CD14-positive monocyte (primary cell): Measurements from ENCODE around the gene FAM171A1. TPM values are rescaled to one million over a fixed set of nuclear protein-coding genes. Genes with fewer than 3 reads are reported as not detected.

ENCODE experiments used
- DNase-seq, 3 donors: peaks; one replicate each; pipeline ENCODE4 v3.0.0-alpha.2; 2011 to 2022
- H2AFZ ChIP-seq: 2 replicates; pipeline ENCODE4 v1.6.0; 2012; ENCODE audit warnings: mild to moderate bottlenecking, low read depth, low read length, inconsistent platforms; ENCODE audit not compliant: insufficient read depth, poor library complexity, severe bottlenecking
- H3K27ac ChIP-seq, 2 donors: 1 replicate in 1 of 2; 2 replicates in 1 of 2; pipeline ENCODE4 v1.5.1; 2012 to 2013; ENCODE audit warnings: low read length in 2 of 2, control low read depth in 1 of 2, inconsistent platforms in 1 of 2, low read depth in 1 of 2, mild to moderate bottlenecking in 1 of 2
- H3K27me3 ChIP-seq, 2 donors: one replicate each; pipeline versions ENCODE4 v1.6.0 to v1.6.1; 2011 to 2013; ENCODE audit warnings: low read length in 2 of 2; ENCODE audit not compliant: control insufficient read depth in 2 of 2, insufficient read depth in 2 of 2
- H3K36me3 ChIP-seq, 2 donors: replicated peaks in 1 of 2; 1 replicate in 1 of 2; 2 replicates in 1 of 2; pipeline versions ENCODE4 v1.5.1 to v1.6.1; 2012 to 2013; ENCODE audit warnings: low read length in 2 of 2, control low read depth in 1 of 2, inconsistent platforms in 1 of 2, mild to moderate bottlenecking in 1 of 2; ENCODE audit not compliant: insufficient read depth in 2 of 2, control insufficient read depth in 1 of 2
- H3K4me1 ChIP-seq, 2 donors: 1 replicate in 1 of 2; 2 replicates in 1 of 2; pipeline versions ENCODE4 v1.5.1 to v1.6.1; 2012 to 2013; ENCODE audit warnings: low read length in 2 of 2, control low read depth in 1 of 2, inconsistent platforms in 1 of 2, mild to moderate bottlenecking in 1 of 2, moderate library complexity in 1 of 2; ENCODE audit not compliant: insufficient read depth in 2 of 2, control insufficient read depth in 1 of 2
- H3K4me2 ChIP-seq: replicated peaks from 2 replicates; pipeline ENCODE3; 2012; ENCODE audit warnings: low read length, moderate library complexity, mild to moderate bottlenecking; ENCODE audit not compliant: poor library complexity, severe bottlenecking; ENCODE audit errors: extremely low read depth
- H3K4me3 ChIP-seq, 3 experiments: fragments of 200-600 bp in 1 of 3; sonication (generic) in 1 of 3; replicated peaks in 1 of 3; 1 replicate in 2 of 3; 2 replicates in 1 of 3; pipeline ENCODE4 v1.5.1; 2011 to 2013; ENCODE audit warnings: low read length in 3 of 3, mild to moderate bottlenecking in 3 of 3, control low read depth in 2 of 3, low read depth in 2 of 3, inconsistent platforms in 1 of 3, moderate library complexity in 1 of 3
- H3K79me2 ChIP-seq: 2 replicates; pipeline ENCODE4 v1.6.0; 2012; ENCODE audit warnings: mild to moderate bottlenecking, control low read depth, inconsistent platforms, low read length, moderate library complexity; ENCODE audit not compliant: insufficient read depth
- H3K9ac ChIP-seq: 2 replicates; pipeline ENCODE4 v1.6.0; 2017; ENCODE audit warnings: low read length, mild to moderate bottlenecking; ENCODE audit not compliant: insufficient read depth, poor library complexity, severe bottlenecking
- H3K9me3 ChIP-seq, 2 donors: replicated peaks in 1 of 2; 1 replicate in 1 of 2; 2 replicates in 1 of 2; pipeline versions ENCODE4 v1.5.1 to v1.6.1; 2012 to 2013; ENCODE audit warnings: low read length in 2 of 2, control low read depth in 1 of 2; ENCODE audit not compliant: control insufficient read depth in 1 of 2, insufficient read depth in 1 of 2
- H4K20me1 ChIP-seq: 2 replicates; pipeline ENCODE4 v1.6.0; 2012; ENCODE audit warnings: mild to moderate bottlenecking, low read length, control low read depth, moderate library complexity; ENCODE audit not compliant: insufficient read depth
- H3K27ac Mint-ChIP-seq, 7 donors: one replicate each; pipeline ENCODE4 v1.8.0; 2020; ENCODE audit warnings: mild to moderate bottlenecking in 7 of 7, mixed read lengths in 7 of 7, moderate library complexity in 6 of 7, inconsistent platforms in 2 of 7
- H3K27me3 Mint-ChIP-seq, 3 donors: one replicate each; pipeline ENCODE4 v1.8.0; 2021 to 2022; ENCODE audit warnings: low read depth in 3 of 3, mild to moderate bottlenecking in 3 of 3, mixed read lengths in 3 of 3, moderate library complexity in 3 of 3, inconsistent platforms in 1 of 3
- H3K36me3 Mint-ChIP-seq, 2 donors: one replicate each; pipeline ENCODE4 v1.8.0; 2020; ENCODE audit warnings: mixed read lengths in 2 of 2, inconsistent platforms in 1 of 2, mild to moderate bottlenecking in 1 of 2
- H3K4me1 Mint-ChIP-seq: one replicate; pipeline ENCODE4 v1.8.0; 2020; ENCODE audit warnings: mild to moderate bottlenecking, mixed read lengths
- H3K4me3 Mint-ChIP-seq, 2 donors: one replicate each; pipeline ENCODE4 v1.8.0; 2020; ENCODE audit warnings: mild to moderate bottlenecking in 2 of 2, mixed read lengths in 2 of 2, moderate library complexity in 1 of 2
- H3K9me3 Mint-ChIP-seq, 7 donors: one replicate each; pipeline ENCODE4 v1.8.0; 2020 to 2022; ENCODE audit warnings: mixed read lengths in 7 of 7, mild to moderate bottlenecking in 6 of 7, moderate library complexity in 6 of 7, inconsistent platforms in 2 of 7
- CTCF ChIP-seq: fragments of 200-600 bp; IDR thresholded peaks from one replicate; pipeline ENCODE4 v1.8.0; 2022; ENCODE audit warnings: antibody characterized with exemption, mild to moderate bottlenecking
- WGBS: methylation state at CpG from one replicate; pipeline ENCODE4 v1.1.5; 2013; ENCODE audit warnings: missing lambda C conversion rate; ENCODE audit not compliant: insufficient coverage; 5-methylcytosine and 5-hydroxymethylcytosine counted together
- intact Hi-C, 2 donors: fragments of 100-400 bp; cut with micrococcal nuclease; formaldehyde crosslinking; loops; one replicate each; pipeline versions ENCODE4 v1.15.0 to v1.15.1; 2023
- polyA plus RNA-seq, 3 donors: library from polyadenylated mRNA; depleted of rRNA in 1 of 3; unstranded in 2 of 3; stranded (reverse) in 1 of 3; fragments of 300-500 nt in 2 of 3; fragments of >200 nt in 1 of 3; fragmentation: Illumina TruSeq in 2 of 3; gene quantifications; 1 replicate in 2 of 3; 2 replicates in 1 of 3; pipeline ENCODE4 v1.2.3, GENCODE V29; 2012 to 2021

FAM171A1 gene
- polyA plus RNA-seq, 3 donors: not detected

- no peak overlapping the region for H3K4me2 ChIP-seq
- Mint-ChIP-seq H3K27me3 (peaks cover 4 to 8% (median 4%) of the 10 kb centered on the region in 3 donors), H3K36me3 (no peaks in the 10 kb centered on the region), H3K4me3 (no peak overlapping the region), H3K27ac (no peak overlapping the region), H3K9me3 (peaks cover 0 to 2% (median 0%) of the 10 kb centered on the region in 7 donors), H3K4me1 (no peaks in the 10 kb centered on the region)
- no peak overlapping the region for H2AFZ ChIP-seq
- H3K4me3 ChIP-seq: no peak overlapping the region
- H4K20me1 ChIP-seq: no peaks in the 10 kb centered on the region
- H3K9ac ChIP-seq: no peak overlapping the region
- no peak overlapping the region for H3K27ac ChIP-seq
- intact Hi-C loops: no loop called here
- H3K4me1 ChIP-seq: no peaks in the 10 kb centered on the region
- H3K79me2 ChIP-seq: no peaks in the 10 kb centered on the region
- WGBS: no CpG with 5 or more reads among the region's 3 CpGs
- H3K36me3 ChIP-seq: no peaks in the 10 kb centered on the region
- no peak for DNase-seq
- no peaks in the 10 kb centered on the region for H3K27me3 ChIP-seq
- no peak for TF ChIP-seq CTCF
- no peaks in the 10 kb centered on the region for H3K9me3 ChIP-seq
These were observed 50.4 kb downstream of the FAM171A1 start for GRCh38 chr10:15320522-15321203.

GRCh38 chr10:15320118-15320517 lies 51.0 kb downstream of the FAM171A1 start:
- WGBS: 60% methylated on average over 1 of the region's 7 CpGs
- H3K4me1 ChIP-seq: no peaks in the 10 kb centered on the region
- H4K20me1 ChIP-seq: no peaks in the 10 kb centered on the region
- intact Hi-C loops: no loop called here
- H3K4me1 Mint-ChIP-seq: no peaks in the 10 kb centered on the region
- no peak overlapping the region for H3K4me3 Mint-ChIP-seq
- H3K4me3 ChIP-seq: no peak overlapping the region
- no peak overlapping the region for H3K9ac ChIP-seq
- no peaks in the 10 kb centered on the region for H3K36me3 ChIP-seq
- no peak overlapping the region for H3K27ac Mint-ChIP-seq
- no peaks in the 10 kb centered on the region for H3K36me3 Mint-ChIP-seq
- H3K79me2 ChIP-seq: no peaks in the 10 kb centered on the region
- TF ChIP-seq CTCF: no peak
- peaks cover 0 to 2% (median 0%) of the 10 kb centered on the region in 7 donors for H3K9me3 Mint-ChIP-seq
- H3K9me3 ChIP-seq: no peaks in the 10 kb centered on the region
- no peak overlapping the region for H3K4me2 ChIP-seq
- no peak for DNase-seq
- H3K27me3 Mint-ChIP-seq: peaks cover 2 to 9% (median 4%) of the 10 kb centered on the region in 3 donors
- no peaks in the 10 kb centered on the region for H3K27me3 ChIP-seq
- no peak overlapping the region for H3K27ac ChIP-seq
- H2AFZ ChIP-seq: no peak overlapping the region
